H1 (cell line): ENCODE measurements around the gene HOXB9. TPM values are rescaled to one million over a fixed set of nuclear protein-coding genes. Genes with fewer than 3 reads are reported as not detected.

ENCODE experiments used
- CBX5 ChIP-seq: fragments of 300-800, 300-1000 bp; sonication (generic); IDR thresholded peaks from 2 replicates; pipeline ENCODE4 v1.7.1; 2016; ENCODE audit warnings: antibody characterized with exemption, low read length, low read depth
- TAF1 ChIP-seq: IDR thresholded peaks from 2 replicates; pipeline ENCODE4 v1.6.1; 2011; ENCODE audit warnings: mild to moderate bottlenecking, low read depth, low read length
- polyA plus RNA-seq, 7 experiments: library from polyadenylated mRNA; depleted of rRNA in 3 of 7; stranded (reverse) in 5 of 7; unstranded in 2 of 7; fragments of >200 nt in 5 of 7; fragments of 200-250 nt in 2 of 7; gene quantifications; 1 replicate in 5 of 7; 2 replicates in 1 of 7; 4 replicates in 1 of 7; pipeline versions ENCODE4 v1.2.1 to v1.2.3, GENCODE V29; 2011 to 2013; ENCODE audit warnings: missing spikeins in 2 of 7, mixed read lengths in 2 of 7
- total RNA-seq: library from RNA; stranded (reverse); fragmentation: NEBNext Ultra II Directional; extraction: Animal tissue kit (Norgen Biotek cat#: 25700); gene quantifications from 2 replicates; pipeline ENCODE4 v1.2.1, GENCODE V29; 2021

The HOXB9 gene
- total and polyA plus RNA-seq, 2 of the 8 experiments (the other 6 are each of a cell fraction or from before 2014, with no cell fraction given): not detected

- no peak for TF ChIP-seq TAF1
- no peak for TF ChIP-seq CBX5
Observed at GRCh38 chr17:48639982-48640857, 14.1 kb upstream of the HOXB9 start (continued).
